ENCODE data around the gene LETM1.

DNA sequence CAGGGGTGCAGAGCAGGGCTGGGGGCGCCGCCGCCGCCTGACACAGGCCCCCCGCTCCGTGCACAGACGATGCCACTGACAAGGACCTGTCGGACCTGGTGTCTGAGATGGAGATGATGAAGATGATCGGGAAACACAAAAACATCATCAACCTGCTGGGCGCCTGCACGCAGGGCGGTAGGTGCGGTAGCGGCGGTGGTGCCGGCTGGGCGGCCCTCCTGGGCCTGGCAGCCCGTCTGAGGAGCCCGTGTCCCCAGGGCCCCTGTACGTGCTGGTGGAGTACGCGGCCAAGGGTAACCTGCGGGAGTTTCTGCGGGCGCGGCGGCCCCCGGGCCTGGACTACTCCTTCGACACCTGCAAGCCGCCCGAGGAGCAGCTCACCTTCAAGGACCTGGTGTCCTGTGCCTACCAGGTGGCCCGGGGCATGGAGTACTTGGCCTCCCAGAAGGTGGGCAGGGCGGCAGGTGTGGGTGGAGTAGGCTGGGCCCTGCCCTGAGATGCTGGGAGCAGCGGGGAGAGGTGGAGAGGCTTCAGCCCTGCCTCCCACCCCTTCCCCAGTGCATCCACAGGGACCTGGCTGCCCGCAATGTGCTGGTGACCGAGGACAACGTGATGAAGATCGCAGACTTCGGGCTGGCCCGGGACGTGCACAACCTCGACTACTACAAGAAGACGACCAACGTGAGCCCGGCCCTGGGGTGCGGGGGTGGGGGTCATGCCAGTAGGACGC is 50.3 kb downstream of the LETM1 start:
- TF ChIP-seq, protein P1, sequence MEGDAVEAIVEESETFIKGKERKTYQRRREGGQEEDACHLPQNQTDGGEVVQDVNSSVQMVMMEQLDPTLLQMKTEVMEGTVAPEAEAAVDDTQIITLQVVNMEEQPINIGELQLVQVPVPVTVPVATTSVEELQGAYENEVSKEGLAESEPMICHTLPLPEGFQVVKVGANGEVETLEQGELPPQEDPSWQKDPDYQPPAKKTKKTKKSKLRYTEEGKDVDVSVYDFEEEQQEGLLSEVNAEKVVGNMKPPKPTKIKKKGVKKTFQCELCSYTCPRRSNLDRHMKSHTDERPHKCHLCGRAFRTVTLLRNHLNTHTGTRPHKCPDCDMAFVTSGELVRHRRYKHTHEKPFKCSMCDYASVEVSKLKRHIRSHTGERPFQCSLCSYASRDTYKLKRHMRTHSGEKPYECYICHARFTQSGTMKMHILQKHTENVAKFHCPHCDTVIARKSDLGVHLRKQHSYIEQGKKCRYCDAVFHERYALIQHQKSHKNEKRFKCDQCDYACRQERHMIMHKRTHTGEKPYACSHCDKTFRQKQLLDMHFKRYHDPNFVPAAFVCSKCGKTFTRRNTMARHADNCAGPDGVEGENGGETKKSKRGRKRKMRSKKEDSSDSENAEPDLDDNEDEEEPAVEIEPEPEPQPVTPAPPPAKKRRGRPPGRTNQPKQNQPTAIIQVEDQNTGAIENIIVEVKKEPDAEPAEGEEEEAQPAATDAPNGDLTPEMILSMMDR (IDR thresholded peaks at IDR 0.05): no peak
- TF ChIP-seq EZH2 (IDR thresholded peaks at IDR 0.05): no peak
- no peak for TF ChIP-seq EZH2phosphoT487 (IDR thresholded peaks at IDR 0.05)

Measured in neural progenitor cell (in vitro differentiated cells).